NT2/D1 (cell line): ENCODE measurements around the gene SEMA3F.

Source experiments
- SUZ12 ChIP-seq: IDR thresholded peaks from 2 replicates; pipeline ENCODE4 v1.6.1; 2011; ENCODE audit not compliant: insufficient read length, insufficient read depth; ENCODE audit errors: extremely low read depth
- YY1 ChIP-seq: IDR thresholded peaks from 2 replicates; pipeline ENCODE4 v1.6.1; 2011; ENCODE audit not compliant: insufficient read length, insufficient read depth
- ZNF274 ChIP-seq: IDR thresholded peaks from 2 replicates; pipeline ENCODE4 v1.6.1; 2011; ENCODE audit warnings: mild to moderate bottlenecking, low read depth, low read length

GRCh38 chr3:50117120-50117519, 38.0 kb upstream of the SEMA3F start:
- TF ChIP-seq ZNF274, result no peak
- no peak for TF ChIP-seq YY1
- no peak for TF ChIP-seq SUZ12
